ENCODE measurements around the gene DCLK1. TPM values are rescaled to one million over a fixed set of nuclear protein-coding genes. Genes with fewer than 3 reads are reported as not detected.

Gene DCLK1
- total RNA-seq, 1 experiment from 2014 or later, result 36.2 TPM

GRCh38 chr13:35927567-35928021 is 203.6 kb downstream of the DCLK1 start:
- peaks cover 1% of the 10 kb centered on the region; the same call in 1 of the 2 replicates for H3K4me1 ChIP-seq (ENCODE audit: insufficient read depth, low read length)
- H3K4me1 Mint-ChIP-seq, result peaks cover 16 to 30% of the 10 kb centered on the region in 2 experiments
- H2BK20ac ChIP-seq (ENCODE audit: low read depth, low read length, poor library complexity, severe bottlenecking), result no peak overlapping the region
- no peaks in the 10 kb centered on the region for H3K9me3 ChIP-seq (ENCODE audit: control insufficient read depth, low read depth, low read length)
- H3K27ac Mint-ChIP-seq, result no peak overlapping the region
- no peaks in the 10 kb centered on the region for H3K79me2 ChIP-seq (ENCODE audit: insufficient read depth, low read length)
- DNase-seq, result no peak
- no CpG with 5 or more reads among the region's 4 CpGs for WGBS (ENCODE audit: extremely low coverage, insufficient read length, low lambda C conversion rate)
- no peaks in the 10 kb centered on the region for H3K27me3 Mint-ChIP-seq (ENCODE audit: low read depth)
- H3K9ac ChIP-seq (ENCODE audit: extremely low read depth, insufficient read length, low read length), result no peak overlapping the region
- H3K18ac ChIP-seq (ENCODE audit: insufficient read length, low read depth, low read length), result no peak overlapping the region
- no peaks in the 10 kb centered on the region for H3K23me2 ChIP-seq (ENCODE audit: insufficient read length, low read depth, low read length, poor library complexity, severe bottlenecking)
- peaks cover 13 to 15% of the 10 kb centered on the region in 2 experiments for H3K9me3 Mint-ChIP-seq
- H2BK15ac ChIP-seq (ENCODE audit: low read depth, low read length), result no peak overlapping the region
- no peak overlapping the region for H4K91ac ChIP-seq (ENCODE audit: insufficient read length, low read depth, low read length)
- peaks cover 5 to 19% (median 7%) of the 10 kb centered on the region in 3 experiments for H3K36me3 Mint-ChIP-seq (ENCODE audit: insufficient read depth in 1 of 3, low read depth in 3 of 3)
- no peaks in the 10 kb centered on the region for H3K27me3 ChIP-seq (ENCODE audit: insufficient read depth, low read length)
- no peak overlapping the region for H2BK120ac ChIP-seq (ENCODE audit: low read depth, low read length, poor library complexity, severe bottlenecking)
- H3K4me2 ChIP-seq (ENCODE audit: insufficient read depth, insufficient read length, low read length), result no peak overlapping the region
- H2AFZ ChIP-seq (ENCODE audit: low read length), result no peak overlapping the region
- no peak overlapping the region for H3K14ac ChIP-seq (ENCODE audit: insufficient read depth, low read length)
- H3K79me1 ChIP-seq (ENCODE audit: insufficient read depth, low read depth, low read length, poor library complexity, severe bottlenecking), result no peaks in the 10 kb centered on the region
- no peak overlapping the region for H2BK5ac ChIP-seq (ENCODE audit: insufficient read length, low read length)
- no peak overlapping the region for H3T11ph ChIP-seq (ENCODE audit: low read length)
- no peak overlapping the region for H3K23ac ChIP-seq (ENCODE audit: insufficient read length, low read depth, low read length)
- TF ChIP-seq, protein P1, sequence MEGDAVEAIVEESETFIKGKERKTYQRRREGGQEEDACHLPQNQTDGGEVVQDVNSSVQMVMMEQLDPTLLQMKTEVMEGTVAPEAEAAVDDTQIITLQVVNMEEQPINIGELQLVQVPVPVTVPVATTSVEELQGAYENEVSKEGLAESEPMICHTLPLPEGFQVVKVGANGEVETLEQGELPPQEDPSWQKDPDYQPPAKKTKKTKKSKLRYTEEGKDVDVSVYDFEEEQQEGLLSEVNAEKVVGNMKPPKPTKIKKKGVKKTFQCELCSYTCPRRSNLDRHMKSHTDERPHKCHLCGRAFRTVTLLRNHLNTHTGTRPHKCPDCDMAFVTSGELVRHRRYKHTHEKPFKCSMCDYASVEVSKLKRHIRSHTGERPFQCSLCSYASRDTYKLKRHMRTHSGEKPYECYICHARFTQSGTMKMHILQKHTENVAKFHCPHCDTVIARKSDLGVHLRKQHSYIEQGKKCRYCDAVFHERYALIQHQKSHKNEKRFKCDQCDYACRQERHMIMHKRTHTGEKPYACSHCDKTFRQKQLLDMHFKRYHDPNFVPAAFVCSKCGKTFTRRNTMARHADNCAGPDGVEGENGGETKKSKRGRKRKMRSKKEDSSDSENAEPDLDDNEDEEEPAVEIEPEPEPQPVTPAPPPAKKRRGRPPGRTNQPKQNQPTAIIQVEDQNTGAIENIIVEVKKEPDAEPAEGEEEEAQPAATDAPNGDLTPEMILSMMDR (conservative IDR thresholded peaks at IDR 0.05), result no peak
- no peak overlapping the region for H3K27ac ChIP-seq (ENCODE audit: insufficient read length, low read depth, low read length)
- H4K5ac ChIP-seq (ENCODE audit: insufficient read length, low read depth, low read length), result no peak overlapping the region
- no peak overlapping the region for H2BK12ac ChIP-seq (ENCODE audit: insufficient read length, low read depth, low read length)
- H3K4me3 Mint-ChIP-seq, result no peak overlapping the region
- H2AK5ac ChIP-seq (ENCODE audit: insufficient read length, low read length), result no peak overlapping the region
- no peak overlapping the region for H3K4ac ChIP-seq (ENCODE audit: low read depth, low read length)
- H4K20me1 ChIP-seq (ENCODE audit: control insufficient read depth, insufficient read depth, insufficient read length), result no peaks in the 10 kb centered on the region
- H3K56ac ChIP-seq (ENCODE audit: insufficient read length, low read depth, low read length), result no peak overlapping the region
- no peak overlapping the region for H4K8ac ChIP-seq (replicated peaks; ENCODE audit: insufficient read length, low read depth, low read length)
